HG03432 (cell line): Measurements from ENCODE around the gene RLBP1.

Experiments
- ATAC-seq: cut with Tn5 transposase; IDR thresholded peaks from one replicate; pipeline ENCODE4 v1.9.1; 2021; ENCODE audit warnings: mild to moderate bottlenecking, moderate library complexity; ENCODE audit not compliant: unreplicated experiment

The RLBP1 gene

GRCh38 chr15:89179966-89180875, 41.2 kb downstream of the RLBP1 start:
- ATAC-seq = peak; percentile 56

- no peak for ATAC-seq
Measured at GRCh38 chr15:89178307-89178977, 42.9 kb downstream of the RLBP1 start.

- ATAC-seq = no peak
Measured at GRCh38 chr15:89177633-89178306, 43.6 kb downstream of the RLBP1 start.

- ATAC-seq = no peak
Measured at GRCh38 chr15:89177116-89177515, 44.3 kb downstream of the RLBP1 start.

GRCh38 chr15:89175617-89176191, 45.7 kb downstream of the RLBP1 start:
- ATAC-seq = no peak

- no peak for ATAC-seq
Measured at GRCh38 chr15:89174476-89174875, 46.9 kb downstream of the RLBP1 start.

- ATAC-seq = no peak
Measured at GRCh38 chr15:89172921-89173320, 48.5 kb downstream of the RLBP1 start.

GRCh38 chr15:89171136-89172072, 50.0 kb downstream of the RLBP1 start:
- no peak for ATAC-seq

GRCh38 chr15:89170364-89170763, 51.0 kb downstream of the RLBP1 start:
- ATAC-seq = no peak

GRCh38 chr15:89168316-89168833, 53.0 kb downstream of the RLBP1 start:
- no peak for ATAC-seq

- ATAC-seq = peak; percentile 80
Measured at GRCh38 chr15:89167267-89168176, 53.9 kb downstream of the RLBP1 start.

- ATAC-seq = no peak
Measured at GRCh38 chr15:89165677-89166076, 55.7 kb downstream of the RLBP1 start.

- ATAC-seq = no peak
Measured at GRCh38 chr15:89164712-89165211, 56.6 kb downstream of the RLBP1 start.

GRCh38 chr15:89163271-89164055, 57.9 kb downstream of the RLBP1 start:
- no peak for ATAC-seq

- ATAC-seq = no peak
Measured at GRCh38 chr15:89161666-89162065, 59.7 kb downstream of the RLBP1 start.
